HG03039 (cell line): ENCODE data around the gene CELF2.

Experiments
- ATAC-seq: cut with Tn5 transposase; IDR thresholded peaks from one replicate; pipeline ENCODE4 v1.9.1; 2021; ENCODE audit warnings: mild to moderate bottlenecking, moderate library complexity; ENCODE audit not compliant: unreplicated experiment

Gene CELF2

GRCh38 chr10:11152801-11153200 lies 135.1 kb downstream of the CELF2 start:
- no peak for ATAC-seq

DNA sequence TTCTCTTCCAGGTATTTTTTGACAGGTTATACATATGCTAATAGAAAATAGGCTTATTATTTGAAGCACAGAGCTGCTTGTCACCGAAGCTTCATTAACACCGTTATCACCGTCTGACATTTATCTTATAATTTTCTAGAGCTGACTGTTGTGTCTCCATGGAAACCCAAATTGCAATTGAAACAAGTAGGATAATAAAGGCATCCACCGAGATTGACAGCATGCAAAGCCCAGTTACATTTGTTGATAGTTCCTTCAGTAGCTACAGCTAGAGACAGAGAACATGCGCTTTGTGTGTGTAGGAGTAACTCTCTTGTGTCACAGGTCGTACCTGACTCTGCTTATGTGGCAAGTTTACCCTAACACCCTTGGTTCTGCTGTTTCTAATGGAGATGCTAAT lies 135.6 kb downstream of the CELF2 start:
- no peak for ATAC-seq

DNA sequence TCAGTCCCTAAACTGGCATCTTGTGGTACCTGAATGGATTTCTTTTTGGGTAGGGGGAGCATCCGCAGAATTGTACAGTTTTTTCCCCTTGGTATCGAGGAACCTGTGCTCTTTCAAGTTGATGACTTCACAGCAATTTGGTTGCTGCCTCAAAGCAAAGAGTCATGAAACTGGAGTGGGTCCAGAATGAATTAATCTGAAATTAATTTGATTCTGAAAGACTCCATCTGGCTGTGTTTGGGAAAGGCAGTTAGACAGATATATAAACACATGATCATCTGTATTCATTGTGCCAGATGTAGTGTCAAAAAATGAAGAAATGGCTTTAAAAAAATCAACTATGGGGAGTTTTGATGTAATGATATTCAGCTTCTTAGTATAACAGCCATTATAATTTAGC lies 136.1 kb downstream of the CELF2 start:
- ATAC-seq: no peak

- ATAC-seq: peak; percentile 42
These were observed 136.7 kb downstream of the CELF2 start for GRCh38 chr10:11154333-11154732.

DNA sequence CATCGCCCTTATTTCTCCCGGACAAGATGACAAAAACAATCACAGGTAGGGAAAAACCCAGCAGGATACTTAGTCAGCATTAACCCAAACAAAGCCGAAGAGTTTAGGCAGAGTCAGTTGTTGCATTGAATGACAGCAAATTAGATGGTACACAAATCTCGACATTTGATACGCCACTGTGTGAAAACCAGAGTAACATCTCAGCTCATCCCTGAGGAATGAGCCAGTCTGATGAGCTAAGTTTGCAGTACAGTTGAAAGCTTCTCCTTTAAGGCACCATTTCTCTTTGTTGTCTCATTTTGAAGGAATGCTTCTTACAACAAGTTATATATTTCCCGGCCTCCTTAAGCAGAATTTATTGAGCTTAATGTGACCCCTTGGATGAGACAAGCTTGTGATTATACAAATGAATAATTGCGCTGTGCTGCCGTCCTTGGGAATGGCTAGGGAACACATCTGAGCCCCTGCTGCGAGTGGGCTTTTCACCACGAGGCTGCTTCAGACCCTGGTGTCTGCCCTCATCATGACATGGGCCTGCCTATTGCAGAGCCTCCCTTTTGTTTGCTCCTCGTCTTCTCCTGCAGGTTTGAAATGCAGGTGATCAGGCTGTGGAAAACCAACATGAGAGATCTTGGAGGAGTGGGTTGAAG lies 137.3 kb downstream of the CELF2 start:
- no peak for ATAC-seq

DNA sequence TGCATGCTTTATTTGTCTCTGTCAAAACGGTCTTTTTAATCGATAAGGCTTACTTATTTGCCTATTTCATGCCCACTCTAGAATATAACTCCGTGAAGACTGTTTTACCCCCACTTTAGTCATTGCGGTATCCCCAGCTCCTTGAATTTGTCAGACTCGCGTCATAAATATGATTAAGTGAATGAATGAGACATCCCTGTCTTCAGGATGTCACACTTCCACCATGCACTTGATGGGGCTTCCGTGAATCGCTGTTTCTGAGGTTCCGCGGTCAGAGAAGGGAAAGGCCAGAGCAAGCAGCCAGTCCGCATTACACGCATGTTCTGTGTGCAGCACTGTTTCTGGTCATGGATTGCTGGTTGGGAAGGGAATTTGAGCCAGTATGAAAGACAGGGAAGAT lies 138.8 kb downstream of the CELF2 start:
- ATAC-seq: no peak

GRCh38 chr10:11157292-11158076 lies 139.8 kb downstream of the CELF2 start:
- no peak for ATAC-seq

GRCh38 chr10:11158080-11158479 lies 140.4 kb downstream of the CELF2 start:
- no peak for ATAC-seq

DNA sequence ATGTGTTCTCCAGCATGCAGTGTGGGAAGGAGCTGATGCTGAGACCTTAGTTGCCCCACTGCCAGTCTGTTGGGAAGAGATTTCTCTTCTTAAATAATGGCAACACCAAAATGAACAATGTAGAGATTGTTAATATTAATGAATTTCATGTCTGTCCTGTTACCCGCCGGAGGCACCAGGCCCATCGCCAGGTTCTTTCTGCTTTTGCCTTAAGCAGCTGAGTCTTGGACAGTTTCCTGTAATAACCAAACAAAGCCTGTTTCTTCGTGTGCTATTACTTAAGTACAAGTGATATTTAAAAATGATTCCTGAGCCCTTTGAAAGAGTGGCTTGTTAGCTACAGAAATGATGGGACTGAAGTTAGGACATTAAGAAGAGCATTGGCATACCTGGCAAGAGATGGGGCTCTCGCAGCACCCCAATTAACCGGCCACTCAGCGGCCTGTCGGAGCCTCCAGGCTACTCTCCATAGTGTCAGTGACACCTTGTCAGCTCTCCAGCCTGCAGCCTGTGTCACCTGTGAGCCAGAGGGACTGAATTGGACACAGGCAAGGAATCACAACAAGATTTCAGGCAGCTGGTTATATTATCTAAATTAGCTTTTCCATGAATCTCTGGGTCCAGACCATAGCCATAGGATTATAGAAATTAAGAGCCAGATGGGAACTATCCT lies 142.0 kb downstream of the CELF2 start:
- no peak for ATAC-seq

DNA sequence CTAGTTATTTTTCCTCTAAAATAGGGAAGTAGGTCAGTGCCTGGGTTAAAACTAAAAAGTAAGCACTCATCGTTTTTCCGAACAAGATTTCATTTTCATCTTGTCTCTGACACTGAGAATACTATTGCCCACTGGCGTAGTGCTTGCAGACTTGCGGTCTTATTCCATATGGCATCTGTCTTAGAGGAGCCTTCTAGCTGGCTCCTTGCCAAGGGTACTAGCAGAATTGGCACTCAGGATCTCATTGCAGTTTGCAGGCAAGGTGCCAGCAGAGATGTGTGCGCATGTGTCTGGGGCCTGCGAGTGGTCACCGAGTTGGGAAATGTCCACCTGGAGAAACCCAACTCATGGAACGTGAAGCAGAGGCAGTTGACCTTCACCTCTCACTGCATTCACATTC lies 143.4 kb downstream of the CELF2 start:
- no peak for ATAC-seq

- ATAC-seq: no peak
These were observed 144.2 kb downstream of the CELF2 start for GRCh38 chr10:11161910-11162309.

DNA sequence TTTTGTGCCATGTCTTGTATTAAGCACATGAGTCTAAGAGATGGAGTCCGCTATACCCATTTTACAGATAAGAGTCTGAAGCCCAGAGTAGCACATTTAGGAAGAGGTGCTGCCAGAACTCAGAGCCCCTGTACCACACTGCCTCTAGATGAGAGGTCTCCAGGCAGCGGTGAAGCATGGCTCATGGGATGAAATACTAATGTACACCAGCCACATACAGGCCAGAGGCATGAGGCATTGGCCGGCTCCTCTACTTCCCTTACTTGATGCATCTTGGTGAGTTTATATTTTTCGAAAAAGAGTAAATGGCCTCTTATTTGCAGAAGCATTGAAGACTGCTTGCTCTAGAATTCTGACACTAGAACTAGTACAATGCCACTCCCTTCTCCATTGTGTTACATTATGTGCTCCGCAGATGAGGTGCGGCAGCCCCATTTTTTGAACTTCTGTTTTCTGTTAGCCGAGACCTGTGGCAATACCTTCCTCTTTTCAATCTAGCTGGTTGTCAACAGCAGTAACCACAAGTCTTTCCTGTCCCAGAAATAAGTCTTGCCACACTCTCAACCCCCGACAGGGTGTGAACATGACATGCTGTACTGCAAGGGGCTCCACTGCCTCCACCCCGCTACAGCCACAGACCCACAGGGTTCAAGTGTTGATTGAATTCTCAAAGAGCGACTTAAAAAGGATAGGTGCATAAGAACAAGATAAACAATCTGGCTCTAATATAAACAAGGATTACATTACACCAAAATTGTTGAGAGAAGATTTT lies 145.3 kb downstream of the CELF2 start:
- peak; percentile 39 for ATAC-seq

GRCh38 chr10:11163780-11164550 lies 146.3 kb downstream of the CELF2 start:
- no peak for ATAC-seq

- ATAC-seq: no peak
These were observed 146.8 kb downstream of the CELF2 start for GRCh38 chr10:11164551-11164802.

GRCh38 chr10:11164803-11165590 lies 147.3 kb downstream of the CELF2 start:
- no peak for ATAC-seq

- peak; percentile 55 for ATAC-seq
These were observed 148.2 kb downstream of the CELF2 start for GRCh38 chr10:11165591-11166543.

GRCh38 chr10:11166550-11166949 lies 148.9 kb downstream of the CELF2 start:
- ATAC-seq: no peak

GRCh38 chr10:11167233-11167966 lies 149.7 kb downstream of the CELF2 start:
- no peak for ATAC-seq
